Tibial artery (tissue), 4 donors: ENCODE results near the gene SLC9A9.
A peak's percentile ranks its signal among the peaks of the same experiment; 100 is the strongest.
"Not testable (repeated sequence)": the region's sequence is repeated elsewhere in the genome, so short reads cannot be mapped to it uniquely, and the experiment has no call there.

Experiments
- DNase-seq, 2 donors: peaks; one replicate each; pipeline ENCODE4 v3.0.0-alpha.2; 2019
- H3K27ac ChIP-seq, 2 donors: fragments of 200-600 bp; sonication (generic) in 1 of 2; 1 replicate in 1 of 2; 2 replicates in 1 of 2; pipeline ENCODE4 v1.5.1; 2018 to 2019; ENCODE audit warnings: mild to moderate bottlenecking in 1 of 2
- H3K27me3 ChIP-seq, 2 donors: fragments of 200-600 bp; sonication (generic) in 1 of 2; one replicate each; pipeline versions ENCODE4 v1.5.1 to v1.6.0; 2016 to 2019
- H3K36me3 ChIP-seq, 3 donors: fragments of 200-600 bp; sonication (generic) in 2 of 3; one replicate each; pipeline ENCODE4 v1.5.1; 2016 to 2019; ENCODE audit warnings: mild to moderate bottlenecking in 2 of 3
- H3K4me1 ChIP-seq, 4 donors: fragments of 200-600 bp; sonication (generic) in 2 of 4; 1 replicate in 3 of 4; 2 replicates in 1 of 4; pipeline ENCODE4 v1.5.1; 2016 to 2019
- H3K4me3 ChIP-seq, 2 donors: fragments of 200-600 bp; sonication (generic) in 1 of 2; 1 replicate in 1 of 2; 2 replicates in 1 of 2; pipeline ENCODE4 v1.5.1; 2018 to 2019; ENCODE audit warnings: mild to moderate bottlenecking in 2 of 2
- H3K9me3 ChIP-seq, 3 donors: fragments of 200-600 bp; sonication (generic) in 1 of 3; one replicate each; pipeline ENCODE4 v1.5.1; 2016 to 2019
- intact Hi-C: fragments of 100-400 bp; cut with DNase I; formaldehyde crosslinking; loops from one replicate; pipeline ENCODE4 v1.15.0; 2023; ENCODE audit warnings: low total_unique reads
- TF ChIP-seq, protein P1 (sequence below), 2 experiments: fragments of 200-600 bp in 1 of 2; fragments of 450-650 bp in 1 of 2; IDR thresholded peaks; one replicate each; pipeline ENCODE4 v1.5.1; 2017 to 2019; ENCODE audit warnings: antibody characterized with exemption in 2 of 2, mild to moderate bottlenecking in 1 of 2, moderate library complexity in 1 of 2

SLC9A9 gene

DNA sequence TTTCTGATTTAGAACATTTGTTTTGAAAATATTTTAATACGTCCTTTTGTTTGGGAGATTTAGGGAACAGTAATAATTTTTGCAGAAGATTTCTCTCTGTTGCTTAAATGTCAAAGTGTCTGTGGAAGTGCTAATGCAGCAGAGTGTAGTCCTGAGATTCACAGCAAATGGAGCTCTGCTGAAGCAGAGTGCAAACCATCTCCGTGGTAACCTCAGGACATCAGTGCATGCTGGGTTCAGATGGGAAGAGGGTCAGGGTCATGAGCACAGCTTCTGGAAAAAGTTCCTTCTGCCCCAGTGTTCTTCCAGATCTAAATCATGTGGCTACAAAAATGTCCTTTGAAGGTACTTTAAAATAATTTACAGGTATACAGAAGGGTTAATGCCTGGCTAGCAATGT is 39.9 kb upstream of the SLC9A9 start:
- no peak overlapping the region for H3K4me3 ChIP-seq
- H3K4me1 ChIP-seq: no peaks in the 10 kb centered on the region
- H3K9me3 ChIP-seq: no peaks in the 10 kb centered on the region
- H3K36me3 ChIP-seq: no peaks in the 10 kb centered on the region
- intact Hi-C loops: no loop called here
- H3K27me3 ChIP-seq: no peaks in the 10 kb centered on the region
- DNase-seq: no peak
- H3K27ac ChIP-seq: no peak overlapping the region
- TF ChIP-seq, protein P1, sequence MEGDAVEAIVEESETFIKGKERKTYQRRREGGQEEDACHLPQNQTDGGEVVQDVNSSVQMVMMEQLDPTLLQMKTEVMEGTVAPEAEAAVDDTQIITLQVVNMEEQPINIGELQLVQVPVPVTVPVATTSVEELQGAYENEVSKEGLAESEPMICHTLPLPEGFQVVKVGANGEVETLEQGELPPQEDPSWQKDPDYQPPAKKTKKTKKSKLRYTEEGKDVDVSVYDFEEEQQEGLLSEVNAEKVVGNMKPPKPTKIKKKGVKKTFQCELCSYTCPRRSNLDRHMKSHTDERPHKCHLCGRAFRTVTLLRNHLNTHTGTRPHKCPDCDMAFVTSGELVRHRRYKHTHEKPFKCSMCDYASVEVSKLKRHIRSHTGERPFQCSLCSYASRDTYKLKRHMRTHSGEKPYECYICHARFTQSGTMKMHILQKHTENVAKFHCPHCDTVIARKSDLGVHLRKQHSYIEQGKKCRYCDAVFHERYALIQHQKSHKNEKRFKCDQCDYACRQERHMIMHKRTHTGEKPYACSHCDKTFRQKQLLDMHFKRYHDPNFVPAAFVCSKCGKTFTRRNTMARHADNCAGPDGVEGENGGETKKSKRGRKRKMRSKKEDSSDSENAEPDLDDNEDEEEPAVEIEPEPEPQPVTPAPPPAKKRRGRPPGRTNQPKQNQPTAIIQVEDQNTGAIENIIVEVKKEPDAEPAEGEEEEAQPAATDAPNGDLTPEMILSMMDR (IDR thresholded peaks at IDR 0.05): no peak

DNA sequence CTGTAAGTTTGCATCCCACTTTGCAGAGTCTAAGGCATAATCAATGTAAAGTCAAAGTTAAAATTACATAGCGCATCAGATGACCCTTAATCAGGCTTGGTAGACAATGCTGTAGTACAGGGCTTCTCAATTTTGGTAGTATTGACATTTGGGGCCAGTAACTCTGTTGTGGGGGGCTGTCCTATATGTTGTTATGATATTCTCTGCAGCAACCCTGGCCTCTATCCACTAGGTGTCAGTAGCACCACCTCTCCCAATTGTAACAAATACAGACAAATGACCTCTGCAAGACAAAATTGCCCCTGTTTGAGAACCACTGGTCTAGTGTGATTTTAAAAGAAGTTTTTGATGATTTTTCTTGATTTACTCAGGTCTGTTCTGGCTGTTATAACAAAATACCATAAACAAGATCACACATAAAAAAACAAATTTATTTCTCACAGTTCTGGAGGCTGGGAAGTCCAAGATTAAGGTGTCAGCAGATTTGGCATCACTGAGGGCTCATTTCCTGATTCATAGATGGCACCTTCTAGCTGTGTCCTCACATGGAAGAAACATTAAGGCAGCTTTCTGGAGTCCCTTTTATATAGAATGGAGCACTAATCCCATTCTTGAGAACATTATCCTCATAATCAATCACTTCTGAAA is 37.6 kb upstream of the SLC9A9 start:
- no peak overlapping the region for H3K27ac ChIP-seq
- DNase-seq: no peak
- no peak overlapping the region for H3K4me3 ChIP-seq
- no peaks in the 10 kb centered on the region for H3K4me1 ChIP-seq
- no peaks in the 10 kb centered on the region for H3K27me3 ChIP-seq
- TF ChIP-seq, protein P1 (IDR thresholded peaks at IDR 0.05): peak; percentile 33 to 58
- H3K9me3 ChIP-seq: no peaks in the 10 kb centered on the region
- H3K36me3 ChIP-seq: no peaks in the 10 kb centered on the region
- intact Hi-C loops: no loop called here

DNA sequence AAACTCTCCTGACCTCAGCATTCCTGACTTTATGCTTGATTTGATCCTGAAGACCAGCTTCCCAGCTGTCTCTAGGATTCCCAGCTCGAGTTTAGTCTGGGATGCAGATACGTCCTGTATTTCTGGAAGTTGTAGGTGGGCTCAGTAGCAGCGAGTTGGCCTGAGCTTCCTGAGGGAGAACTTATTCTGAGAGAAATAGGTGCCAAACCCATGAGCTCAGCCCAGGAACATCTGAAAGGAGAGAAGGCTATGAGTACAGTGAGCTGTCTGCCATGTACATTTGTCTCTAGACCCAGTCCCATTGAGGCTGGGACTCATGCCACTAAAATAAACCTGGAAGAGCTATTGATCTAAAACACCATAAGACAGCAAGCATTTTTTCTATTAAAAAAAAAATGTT is 36.6 kb upstream of the SLC9A9 start:
- intact Hi-C loops: no loop called here

DNA sequence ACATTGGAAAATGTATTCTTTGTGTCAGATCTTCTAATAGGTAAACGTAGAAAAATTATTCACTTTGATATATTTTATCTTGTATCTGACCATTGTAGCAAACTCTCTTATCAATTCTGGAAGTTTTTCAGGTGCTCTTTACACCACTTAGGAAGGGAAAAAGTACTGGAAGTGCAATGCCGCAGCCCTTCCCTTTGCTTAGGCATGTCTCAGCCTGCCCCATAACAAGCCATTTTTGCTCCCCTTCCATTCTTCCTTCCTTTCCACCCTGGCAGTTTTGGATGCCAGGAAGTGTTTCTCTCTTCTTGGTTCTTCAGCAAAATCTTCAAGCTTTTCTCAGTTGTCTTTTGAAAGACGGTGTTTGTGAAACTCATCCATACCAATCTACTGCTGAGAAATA is 34.9 kb upstream of the SLC9A9 start:
- no peaks in the 10 kb centered on the region for H3K36me3 ChIP-seq
- H3K4me3 ChIP-seq: no peak overlapping the region
- H3K27me3 ChIP-seq: no peaks in the 10 kb centered on the region
- intact Hi-C loops: no loop called here
- no peaks in the 10 kb centered on the region for H3K4me1 ChIP-seq
- H3K9me3 ChIP-seq: no peaks in the 10 kb centered on the region
- no peak for DNase-seq
- no peak overlapping the region for H3K27ac ChIP-seq
- TF ChIP-seq, protein P1 (IDR thresholded peaks at IDR 0.05): no peak

More for the DNA sequence above, 36.6 kb upstream of the SLC9A9 start:
- Histone ChIP-seq H3K9me3 (no peaks in the 10 kb centered on the region), H3K4me3 (no peak overlapping the region), H3K27me3 (no peaks in the 10 kb centered on the region), H3K27ac (no peak overlapping the region), H3K4me1 (no peaks in the 10 kb centered on the region), H3K36me3 (no peaks in the 10 kb centered on the region)
- DNase-seq: no peak
- TF ChIP-seq, protein P1 (IDR thresholded peaks at IDR 0.05): no peak

DNA sequence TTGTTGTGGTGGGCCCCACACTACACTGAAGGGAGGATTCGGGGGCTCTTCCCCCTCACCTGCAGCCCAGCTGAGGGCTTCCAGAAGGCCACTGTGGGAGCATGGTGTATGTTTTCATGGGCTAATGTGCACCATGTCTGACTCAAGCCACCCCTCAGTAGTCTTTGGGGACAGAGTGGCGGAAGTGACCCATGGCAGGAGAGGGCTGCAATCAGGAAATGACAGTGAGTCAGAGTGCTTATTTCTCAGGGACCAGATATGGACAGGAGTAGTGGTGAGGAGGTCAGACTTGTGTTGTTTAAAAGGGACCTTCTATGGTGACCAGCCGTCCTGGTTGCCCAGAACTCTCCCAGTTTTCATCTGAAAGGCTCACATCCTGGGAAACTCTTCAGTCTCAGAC is 32.8 kb upstream of the SLC9A9 start:
- Histone ChIP-seq H3K27me3 (no peaks in the 10 kb centered on the region), H3K4me3 (no peak overlapping the region), H3K27ac (no peak overlapping the region), H3K9me3 (no peaks in the 10 kb centered on the region), H3K4me1 (no peaks in the 10 kb centered on the region), H3K36me3 (no peaks in the 10 kb centered on the region)
- intact Hi-C loops: no loop called here
- TF ChIP-seq, protein P1 (IDR thresholded peaks at IDR 0.05): no peak
- DNase-seq: no peak

DNA sequence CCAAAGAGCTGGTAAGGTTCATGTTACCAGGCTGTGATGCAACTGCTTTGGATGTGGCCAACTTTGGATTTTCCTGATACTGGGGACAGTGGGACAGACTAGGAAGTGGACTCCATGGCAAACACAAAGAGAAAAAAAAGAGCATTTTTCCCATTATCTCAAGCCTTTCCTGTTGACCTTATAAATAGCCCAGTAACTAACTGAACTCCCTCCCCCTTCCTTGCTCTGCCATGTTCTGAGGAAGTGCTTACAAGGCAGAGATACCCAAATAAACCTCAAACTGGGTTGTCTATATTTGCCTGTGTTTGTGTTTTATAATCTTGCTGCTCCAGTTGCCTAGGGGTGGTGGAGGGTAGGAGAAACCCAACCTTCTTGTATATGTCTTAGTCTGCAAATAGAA is 27.3 kb upstream of the SLC9A9 start:
- intact Hi-C loops: no loop called here
- H3K4me3 ChIP-seq: no peak overlapping the region
- H3K27me3 ChIP-seq: no peaks in the 10 kb centered on the region
- H3K36me3 ChIP-seq: no peaks in the 10 kb centered on the region
- DNase-seq: no peak
- TF ChIP-seq, protein P1 (IDR thresholded peaks at IDR 0.05): no peak
- H3K9me3 ChIP-seq: no peaks in the 10 kb centered on the region
- no peak overlapping the region for H3K27ac ChIP-seq
- H3K4me1 ChIP-seq: no peaks in the 10 kb centered on the region

DNA sequence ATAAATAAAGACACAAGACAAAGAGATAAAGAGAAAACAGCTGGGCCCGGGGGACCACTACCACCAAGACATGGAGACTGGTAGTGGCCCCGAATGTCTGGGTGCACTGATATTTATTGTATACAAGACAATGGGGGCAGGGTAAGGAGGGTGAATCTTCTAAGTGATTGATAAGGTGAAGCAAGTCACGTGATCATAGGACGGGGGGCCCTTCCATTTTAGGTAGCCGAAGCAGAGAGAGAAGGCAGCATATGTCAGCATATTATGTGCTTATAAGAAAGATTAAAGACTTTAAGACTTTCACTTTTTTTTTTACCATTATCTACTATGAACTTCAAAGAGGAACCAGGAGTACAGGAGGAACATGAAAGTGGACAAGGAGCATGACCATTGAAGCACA is 25.3 kb upstream of the SLC9A9 start:
- H3K4me1 ChIP-seq, H3K9me3 ChIP-seq, H3K4me3 ChIP-seq, H3K27me3 ChIP-seq, DNase-seq, intact Hi-C loops, H3K27ac ChIP-seq, H3K36me3 ChIP-seq: not testable (repeated sequence)
